A673 (cell line): Measurements from ENCODE around the gene POLN.

Experiments
- CTCF ChIP-seq: fragments of 300-800, 200-600 bp; sonication (generic); conservative IDR thresholded peaks from 2 replicates; pipeline ENCODE4 v1.5.1; 2017; ENCODE audit warnings: low read depth, mild to moderate bottlenecking, antibody characterized with exemption, low read length, moderate library complexity, mixed read lengths
- EZH2 ChIP-seq: fragments of 200-600 bp; sonication (generic); IDR thresholded peaks from 2 replicates; pipeline ENCODE4 v1.6.1; 2017; ENCODE audit warnings: borderline replicate concordance, low read depth, mild to moderate bottlenecking, mixed read lengths, antibody characterized with exemption, low read length; ENCODE audit not compliant: poor library complexity, severe bottlenecking

- TF ChIP-seq EZH2, result no peak
- TF ChIP-seq CTCF, result no peak
Observed at GRCh38 chr4:2081540-2081939, 160.4 kb downstream of the POLN start.
